Osteocyte (in vitro differentiated cells): ENCODE data around the gene NUDCD3. TPM values are rescaled to one million over a fixed set of nuclear protein-coding genes. Genes with fewer than 3 reads are reported as not detected.

ENCODE experiments used
- DNase-seq: peaks from one replicate; pipeline ENCODE4 v3.0.0; 2021; ENCODE audit warnings: mixed read lengths; ENCODE audit not compliant: unreplicated experiment; ENCODE audit errors: extremely low spot score
- H3K27ac Mint-ChIP-seq: one replicate; pipeline ENCODE4 v1.8.0; 2021; ENCODE audit warnings: mild to moderate bottlenecking, mixed read lengths; ENCODE audit not compliant: unreplicated experiment
- H3K27me3 Mint-ChIP-seq: one replicate; pipeline ENCODE4 v1.8.0; 2021; ENCODE audit warnings: mixed read lengths; ENCODE audit not compliant: unreplicated experiment
- H3K36me3 Mint-ChIP-seq: one replicate; pipeline ENCODE4 v1.8.0; 2021; ENCODE audit warnings: mixed read lengths; ENCODE audit not compliant: unreplicated experiment
- H3K4me1 Mint-ChIP-seq: one replicate; pipeline ENCODE4 v1.8.0; 2021; ENCODE audit warnings: mixed read lengths; ENCODE audit not compliant: unreplicated experiment
- H3K4me3 Mint-ChIP-seq: one replicate; pipeline ENCODE4 v1.8.0; 2021; ENCODE audit warnings: mild to moderate bottlenecking, moderate library complexity, mixed read lengths; ENCODE audit not compliant: unreplicated experiment
- H3K9me3 Mint-ChIP-seq: one replicate; pipeline ENCODE4 v1.8.0; 2021; ENCODE audit warnings: mixed read lengths; ENCODE audit not compliant: unreplicated experiment
- CTCF ChIP-seq: fragments of 200-600 bp; sonication (generic); IDR thresholded peaks from 2 replicates; pipeline ENCODE4 v1.5.0; 2021; ENCODE audit warnings: antibody characterized with exemption, mild to moderate bottlenecking, moderate library complexity
- total RNA-seq: library from RNA; stranded (reverse); gene quantifications from 2 replicates; pipeline ENCODE4 v1.2.1, GENCODE V29; 2021

The NUDCD3 gene
- total RNA-seq, 1 donor from 2014 or later, result 112 TPM

GRCh38 chr7:44486693-44487092, 3.8 kb downstream of the NUDCD3 start:
- TF ChIP-seq CTCF, result no peak
- Mint-ChIP-seq H3K36me3 (peaks cover 36% of the 10 kb centered on the region), H3K4me1 (peaks cover 35% of the 10 kb centered on the region), H3K27me3 (no peaks in the 10 kb centered on the region), H3K4me3 (no peak overlapping the region), H3K9me3 (peaks cover 10% of the 10 kb centered on the region), H3K27ac (no peak overlapping the region)
- no peak for DNase-seq

GRCh38 chr7:44486001-44486400, 4.5 kb downstream of the NUDCD3 start:
- Mint-ChIP-seq H3K36me3 (peaks cover 41% of the 10 kb centered on the region), H3K27me3 (no peaks in the 10 kb centered on the region), H3K4me1 (peaks cover 33% of the 10 kb centered on the region), H3K4me3 (no peak overlapping the region), H3K27ac (no peak overlapping the region), H3K9me3 (peaks cover 10% of the 10 kb centered on the region)
- no peak for DNase-seq
- TF ChIP-seq CTCF, result no peak

- no peak for TF ChIP-seq CTCF
- H3K27ac Mint-ChIP-seq, result no peak overlapping the region
- peaks cover 10% of the 10 kb centered on the region for H3K9me3 Mint-ChIP-seq
- H3K4me3 Mint-ChIP-seq, result no peak overlapping the region
- H3K4me1 Mint-ChIP-seq, result peaks cover 27% of the 10 kb centered on the region
- no peaks in the 10 kb centered on the region for H3K27me3 Mint-ChIP-seq
- H3K36me3 Mint-ChIP-seq, result peaks cover 47% of the 10 kb centered on the region
- DNase-seq, result no peak
Measured at GRCh38 chr7:44484482-44485313, 5.8 kb downstream of the NUDCD3 start.

- DNase-seq, result no peak
- no peak overlapping the region for H3K27ac Mint-ChIP-seq
- H3K4me1 Mint-ChIP-seq, result peaks cover 12% of the 10 kb centered on the region
- TF ChIP-seq CTCF, result no peak
- no peak overlapping the region for H3K4me3 Mint-ChIP-seq
- peaks cover 46% of the 10 kb centered on the region for H3K36me3 Mint-ChIP-seq
- H3K9me3 Mint-ChIP-seq, result peaks cover 10% of the 10 kb centered on the region
- no peaks in the 10 kb centered on the region for H3K27me3 Mint-ChIP-seq
Measured at GRCh38 chr7:44482502-44483485, 7.7 kb downstream of the NUDCD3 start.

GRCh38 chr7:44477938-44478337, 12.5 kb downstream of the NUDCD3 start:
- no peak for DNase-seq
- no peak overlapping the region for H3K27ac Mint-ChIP-seq
- peaks cover 7% of the 10 kb centered on the region for H3K9me3 Mint-ChIP-seq
- H3K4me1 Mint-ChIP-seq, result peaks cover 6% of the 10 kb centered on the region
- H3K36me3 Mint-ChIP-seq, result peaks cover 31% of the 10 kb centered on the region
- H3K27me3 Mint-ChIP-seq, result no peaks in the 10 kb centered on the region
- TF ChIP-seq CTCF, result no peak
- no peak overlapping the region for H3K4me3 Mint-ChIP-seq
